Hematopoietic multipotent progenitor cell treated with erythropoietin and hydrocortisone succinate and interleukin-3 and kit ligand, for 6 days (in vitro differentiated cells): ENCODE results near the gene AJM1.
"Not testable (repeated sequence)": the region's sequence is repeated elsewhere in the genome, so short reads cannot be mapped to it uniquely, and the experiment has no call there.

Experiments used
- DNase-seq: peaks from one replicate; pipeline ENCODE4 v3.0.0-alpha.2; 2015

The AJM1 gene

GRCh38 chr9:136881691-136882108 lies 39.4 kb downstream of the AJM1 start:
- peak; percentile 56 for DNase-seq

GRCh38 chr9:136882109-136882946 lies 40.0 kb downstream of the AJM1 start:
- DNase-seq: peak; percentile 66

- DNase-seq: not testable (repeated sequence)
Observed at GRCh38 chr9:136882947-136883283, 40.6 kb downstream of the AJM1 start.

- DNase-seq: not testable (repeated sequence)
Observed at GRCh38 chr9:136883670-136884069, 41.4 kb downstream of the AJM1 start.

GRCh38 chr9:136885950-136886578 lies 43.8 kb downstream of the AJM1 start, which contains the start of gene TRAF2:
TSS of gene TRAF2 (plus strand) at chr9:136886516. CDS start at chr9:136898741, 12,225 bp downstream.
- peak; percentile 98 for DNase-seq

- peak; percentile 54 for DNase-seq
Observed at GRCh38 chr9:136886610-136887597, 44.6 kb downstream of the AJM1 start.

GRCh38 chr9:136888454-136888853 lies 46.2 kb downstream of the AJM1 start:
- no peak for DNase-seq

- DNase-seq: no peak
Observed at GRCh38 chr9:136889858-136890257, 47.6 kb downstream of the AJM1 start.

GRCh38 chr9:136890661-136891060 lies 48.4 kb downstream of the AJM1 start:
- DNase-seq: no peak
